HG03196 (cell line): ENCODE results near the gene CCDC134.

Experiments used
- ATAC-seq: cut with Tn5 transposase; IDR thresholded peaks from one replicate; pipeline ENCODE4 v1.9.1; 2021; ENCODE audit not compliant: unreplicated experiment

CCDC134 gene

DNA sequence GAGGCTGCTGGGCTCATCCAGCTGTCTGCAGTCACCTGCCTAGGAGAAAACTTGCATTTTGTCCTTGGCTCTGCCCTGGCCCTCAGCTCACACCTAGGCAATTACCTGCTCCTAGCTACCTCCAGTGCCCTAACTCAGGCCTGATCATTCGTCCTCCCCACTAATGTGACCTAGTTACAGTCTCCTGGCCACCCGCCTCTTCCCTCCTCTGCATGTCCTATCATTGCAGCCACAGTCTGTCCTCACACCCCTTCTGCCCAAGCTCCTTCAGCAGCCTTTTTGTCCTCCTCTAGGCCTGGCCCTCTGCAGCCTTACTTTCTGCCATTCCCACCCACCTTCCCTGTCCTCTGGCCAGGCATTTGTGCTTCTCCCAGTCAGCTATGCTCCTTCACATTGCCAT, 17.7 kb upstream of the CCDC134 start:
- no peak for ATAC-seq

DNA sequence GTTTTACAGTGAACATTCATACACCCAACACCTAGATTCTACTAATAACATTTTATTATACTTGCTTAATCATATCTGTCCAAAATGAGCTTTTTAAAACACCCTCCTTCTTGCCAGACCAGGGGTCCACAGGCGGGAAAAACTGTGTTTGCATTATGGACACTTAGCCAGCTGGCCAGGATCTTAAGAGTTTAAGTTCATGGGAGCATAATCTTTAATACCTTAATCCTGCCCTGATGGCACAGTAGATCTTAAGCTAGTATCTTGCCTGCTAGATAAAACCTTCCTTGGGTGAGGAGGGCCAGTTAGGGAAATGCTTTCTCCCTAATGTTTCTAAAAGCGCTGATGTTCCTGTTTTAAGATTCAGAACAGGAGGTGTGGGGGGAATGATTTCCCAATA, 13.1 kb upstream of the CCDC134 start:
- no peak for ATAC-seq

DNA sequence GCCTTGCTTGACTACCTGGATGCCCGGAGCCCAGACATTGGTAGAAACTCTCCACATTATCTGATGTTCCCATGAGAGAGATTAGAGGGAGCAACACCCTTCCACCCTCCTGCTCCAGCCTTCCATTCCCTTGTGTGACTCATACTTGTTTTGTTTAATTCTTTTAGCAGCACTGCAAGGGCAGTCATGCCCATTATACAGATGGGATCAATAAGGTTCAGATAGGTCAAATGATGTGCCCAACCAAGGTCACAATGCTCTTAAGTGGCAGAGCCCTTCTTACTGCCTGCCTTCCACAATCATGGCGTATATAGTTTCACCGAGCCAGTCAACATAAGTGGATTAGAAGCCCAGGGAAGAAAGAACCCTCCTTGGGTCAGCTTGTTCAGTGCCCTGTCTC, 6.6 kb upstream of the CCDC134 start:
- ATAC-seq, result no peak

DNA sequence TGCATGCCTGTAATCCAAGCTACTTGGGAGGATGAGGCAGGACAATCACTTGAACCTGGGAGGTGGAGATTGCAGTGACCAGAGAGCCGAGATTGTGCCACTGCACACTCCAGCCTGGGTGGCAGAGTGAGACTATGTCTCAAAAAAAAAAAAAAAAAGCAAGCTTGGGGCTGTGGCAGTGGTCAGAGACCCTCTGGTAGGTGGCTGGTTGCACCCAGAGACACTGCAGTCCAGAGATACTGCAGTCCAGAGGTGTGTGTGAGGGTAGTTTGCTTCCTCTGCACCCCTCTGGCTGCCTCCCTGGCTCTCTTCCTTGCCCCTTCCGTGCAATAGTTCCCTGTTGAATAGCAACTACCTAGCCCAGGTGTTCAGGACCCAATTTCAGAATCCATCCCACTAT, 1.7 kb upstream of the CCDC134 start:
- no peak for ATAC-seq

DNA sequence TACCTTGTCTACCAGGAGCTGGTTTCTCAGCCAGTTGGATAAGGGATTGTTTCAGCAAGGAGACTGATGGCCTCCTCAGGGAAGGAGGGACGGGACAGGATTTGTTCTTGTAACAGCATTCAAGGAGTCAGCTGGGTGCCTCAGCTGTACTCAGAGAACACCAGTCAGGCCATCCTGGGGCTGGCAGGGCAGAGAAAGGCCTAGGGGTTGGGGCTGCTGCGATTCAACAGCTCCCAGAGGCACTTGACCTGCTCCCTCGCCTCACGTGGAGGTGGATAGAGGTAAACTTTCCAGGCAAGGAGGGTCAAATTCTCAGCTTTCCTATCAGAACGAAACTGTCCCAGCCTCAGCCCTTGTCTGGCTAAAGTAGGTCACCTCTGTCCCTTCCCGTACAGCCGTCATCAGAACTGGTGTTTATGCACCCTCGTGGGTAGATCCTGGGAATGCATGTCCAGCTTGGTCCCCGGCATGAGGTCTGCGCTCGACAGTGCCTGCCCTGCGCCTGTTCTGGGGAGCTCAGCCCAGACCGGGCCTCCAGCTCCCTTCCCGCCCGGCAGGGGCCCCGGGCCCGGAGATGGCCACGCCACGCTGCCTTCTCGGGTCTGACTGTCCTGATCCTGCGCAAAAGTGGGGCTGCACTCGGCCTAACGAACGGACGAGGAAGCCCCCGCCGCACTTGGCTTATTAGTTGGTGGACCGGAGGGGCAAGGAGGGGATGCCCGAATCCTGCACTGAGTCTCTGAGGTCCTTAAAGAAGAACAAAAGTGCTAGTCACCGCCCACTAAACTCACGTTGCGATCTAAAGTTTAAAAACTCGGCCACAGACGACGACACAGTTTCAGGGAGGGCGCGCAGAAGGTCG, 762 bp upstream of the CCDC134 start:
- ATAC-seq, result no peak

DNA sequence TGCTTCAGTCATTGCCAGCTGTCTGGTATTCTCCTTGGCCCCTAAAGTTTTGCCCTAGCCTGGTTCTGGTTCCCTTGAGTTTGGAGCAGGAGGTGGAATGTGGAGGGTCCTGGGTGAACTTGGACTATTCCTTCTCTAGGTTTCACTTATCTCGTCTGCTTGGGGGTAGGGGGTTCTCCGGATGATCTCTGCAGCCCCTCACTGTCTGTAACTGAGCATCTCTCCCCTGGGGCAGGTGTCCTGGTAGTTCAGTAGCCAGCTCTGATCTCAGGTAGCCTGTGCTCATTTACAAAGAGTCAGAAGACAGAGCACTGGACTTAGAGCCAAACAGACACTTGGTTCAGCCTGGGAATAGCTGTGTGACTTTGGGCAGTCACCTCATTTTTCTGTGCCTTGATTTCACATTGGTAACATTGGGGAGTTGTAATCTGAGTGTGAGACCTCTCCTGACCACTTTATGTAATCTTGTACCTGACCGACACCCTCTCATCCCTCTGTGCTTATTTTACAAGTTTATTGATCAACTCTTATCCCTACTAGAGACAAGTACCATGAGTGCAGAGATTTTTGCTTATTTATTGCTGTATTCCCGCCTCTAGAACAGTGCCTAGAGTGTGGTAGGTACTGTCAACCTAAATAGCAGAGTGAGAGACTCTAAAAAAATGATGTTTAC, 804 bp downstream of the CCDC134 start:
- no peak for ATAC-seq

DNA sequence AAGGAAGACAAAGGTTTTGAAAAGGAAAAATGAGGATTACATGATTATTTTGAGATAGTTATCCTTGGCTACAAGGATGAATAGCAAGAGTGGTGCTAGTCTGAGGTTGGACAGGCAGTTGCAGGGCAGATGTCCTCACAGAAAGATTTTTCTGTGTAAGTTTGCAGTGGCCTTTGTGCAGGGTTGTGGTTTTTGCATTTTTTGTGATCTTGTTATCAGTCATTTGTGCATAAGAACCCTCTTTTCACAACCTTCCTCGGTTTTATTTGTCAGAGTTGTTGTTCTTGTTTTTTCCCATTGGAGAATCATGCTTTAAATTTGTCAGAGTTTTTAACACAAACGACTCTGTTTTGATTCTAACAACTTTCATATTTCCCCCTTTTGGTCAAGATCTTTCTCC, 1.4 kb downstream of the CCDC134 start:
- ATAC-seq, result no peak

DNA sequence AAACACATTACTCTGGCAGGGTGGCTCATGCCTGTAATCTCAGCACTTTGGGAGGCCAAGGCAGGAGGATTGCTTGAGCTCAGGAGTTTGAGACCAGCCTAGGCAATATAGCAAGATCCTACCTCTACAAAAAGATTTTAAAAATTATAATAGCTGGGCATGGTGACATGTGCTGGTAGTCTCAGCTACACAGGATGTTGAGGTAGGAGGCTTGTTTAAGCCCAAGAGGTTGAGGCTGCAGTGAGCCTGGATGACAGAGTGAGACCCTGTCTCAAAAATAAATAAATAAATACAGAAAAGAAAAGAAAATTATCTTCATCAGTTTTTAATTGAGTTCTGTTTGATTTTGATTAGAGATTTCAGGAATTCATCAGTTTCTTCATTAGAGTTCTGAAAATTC, 5.2 kb downstream of the CCDC134 start:
- no peak for ATAC-seq

DNA sequence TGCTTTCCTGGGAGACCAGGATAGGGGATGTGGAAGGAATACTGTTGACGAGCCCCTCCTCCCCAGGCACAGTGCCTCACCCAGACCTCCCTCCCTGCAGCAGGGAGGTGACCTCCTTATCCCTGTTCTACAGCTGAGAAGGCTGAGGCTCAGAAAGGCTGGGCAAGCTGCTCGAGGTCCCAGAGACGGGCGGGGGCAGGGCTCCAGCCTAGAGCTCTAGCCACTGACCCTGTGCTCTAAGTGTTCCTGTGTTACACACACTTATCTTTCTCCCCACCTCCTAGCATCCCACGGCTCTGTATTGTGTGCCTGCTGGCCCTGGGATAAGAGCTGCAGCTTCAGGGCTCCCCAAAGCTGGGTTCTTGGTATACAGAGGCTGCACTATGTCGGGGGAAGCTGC, 7.9 kb downstream of the CCDC134 start:
- ATAC-seq, result no peak

DNA sequence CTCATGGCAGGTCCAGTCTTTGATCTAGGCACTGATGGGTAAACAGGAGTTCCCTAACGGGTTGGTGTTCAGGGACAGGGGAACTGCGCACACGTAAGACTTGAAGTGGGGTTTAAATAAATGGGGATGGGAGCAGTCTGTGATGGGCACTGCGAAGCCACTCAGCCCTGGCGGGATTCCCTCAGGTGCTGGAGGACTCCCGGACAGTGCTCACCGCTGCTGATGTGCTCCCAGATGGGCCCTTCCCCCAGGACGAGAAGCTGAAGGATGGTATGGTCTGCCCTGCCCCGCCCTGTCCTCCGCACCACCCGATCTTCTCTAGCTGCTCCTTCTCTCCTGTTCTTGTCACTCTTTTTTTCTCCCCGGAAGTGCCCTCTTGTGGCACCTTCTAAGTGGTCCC, 9.5 kb downstream of the CCDC134 start:
- no peak for ATAC-seq

DNA sequence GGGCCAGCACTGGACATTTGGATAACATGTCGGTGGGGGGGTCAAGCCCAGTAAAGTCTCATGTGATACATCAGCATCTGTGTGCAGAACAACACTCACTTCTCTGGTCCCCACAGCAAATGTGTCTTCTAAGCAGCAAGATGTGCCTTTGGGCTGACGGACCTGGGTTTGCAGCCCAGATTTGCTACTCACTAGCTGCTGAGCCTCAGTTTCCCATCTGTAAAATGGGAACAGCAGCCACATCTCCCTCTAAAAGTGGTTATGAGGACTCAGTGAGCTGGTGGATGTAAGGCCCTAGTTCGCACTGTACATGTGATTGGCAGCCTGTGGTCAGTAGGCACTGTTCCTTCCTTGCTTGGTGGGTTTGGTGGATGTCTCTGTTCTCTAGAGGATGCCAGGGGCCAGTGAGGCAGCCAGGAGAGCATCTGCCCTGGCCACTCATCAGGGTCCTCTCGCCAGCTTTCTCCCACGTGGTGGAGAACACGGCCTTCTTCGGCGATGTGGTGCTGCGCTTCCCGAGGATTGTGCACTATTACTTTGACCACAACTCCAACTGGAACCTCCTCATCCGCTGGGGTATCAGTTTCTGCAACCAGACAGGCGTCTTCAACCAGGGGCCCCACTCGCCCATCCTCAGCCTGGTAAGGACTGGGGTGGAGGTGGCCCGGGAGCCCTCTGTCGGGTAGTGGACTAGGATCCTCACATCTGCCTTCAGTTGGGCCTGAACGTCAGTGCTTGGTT, 12.5 kb downstream of the CCDC134 start:
- ATAC-seq, result no peak

DNA sequence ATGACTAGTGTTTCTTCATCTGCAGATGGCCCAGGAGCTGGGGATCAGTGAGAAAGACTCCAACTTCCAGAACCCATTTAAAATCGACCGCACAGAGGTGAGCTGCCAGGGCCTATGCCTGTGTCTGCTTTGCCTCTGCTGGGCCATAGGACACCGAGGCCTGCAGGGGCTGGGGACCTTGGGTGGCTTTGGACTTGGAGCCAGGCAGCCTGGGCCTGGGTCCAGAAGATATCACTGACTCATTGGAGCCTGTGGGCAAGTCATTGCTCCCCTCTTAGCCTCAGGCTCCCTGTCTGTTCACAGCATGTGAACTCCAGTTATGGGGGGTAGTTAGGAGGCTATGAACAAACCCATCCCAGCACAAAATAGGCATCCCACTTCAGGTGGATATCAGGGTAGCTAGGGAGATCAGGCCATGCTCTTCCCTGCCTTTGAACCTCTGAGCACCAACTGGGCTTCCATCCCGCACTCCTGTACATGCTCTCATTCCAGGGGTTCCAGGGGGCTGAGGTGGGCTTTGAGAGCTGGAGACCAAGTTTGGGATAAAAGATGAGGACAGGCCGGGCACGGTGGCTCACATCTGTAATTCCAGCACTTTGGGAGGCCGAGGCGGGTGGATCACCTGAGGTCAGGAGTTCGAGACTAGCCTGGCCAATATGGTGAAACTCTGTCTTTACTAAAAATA, 13.4 kb downstream of the CCDC134 start:
- no peak for ATAC-seq

DNA sequence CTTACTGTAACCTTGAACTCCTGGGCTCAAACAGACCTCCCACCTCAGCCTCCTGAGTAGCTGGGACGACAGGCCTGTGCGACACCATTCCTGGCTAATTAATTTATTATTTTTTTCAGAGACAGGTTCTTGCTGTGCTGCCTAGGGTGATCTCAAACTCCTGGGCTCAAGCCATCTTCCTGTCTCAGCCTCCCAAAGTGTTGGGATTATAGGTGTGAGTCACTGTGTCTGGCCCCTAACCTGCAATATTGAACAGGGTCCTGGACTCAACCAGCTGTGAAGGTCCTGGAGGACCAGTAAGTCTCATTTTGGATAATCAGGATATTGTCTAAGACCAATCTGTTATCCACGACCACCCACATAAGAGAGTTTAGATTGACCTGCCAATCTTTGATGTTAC, 15.2 kb downstream of the CCDC134 start:
- ATAC-seq, result no peak

DNA sequence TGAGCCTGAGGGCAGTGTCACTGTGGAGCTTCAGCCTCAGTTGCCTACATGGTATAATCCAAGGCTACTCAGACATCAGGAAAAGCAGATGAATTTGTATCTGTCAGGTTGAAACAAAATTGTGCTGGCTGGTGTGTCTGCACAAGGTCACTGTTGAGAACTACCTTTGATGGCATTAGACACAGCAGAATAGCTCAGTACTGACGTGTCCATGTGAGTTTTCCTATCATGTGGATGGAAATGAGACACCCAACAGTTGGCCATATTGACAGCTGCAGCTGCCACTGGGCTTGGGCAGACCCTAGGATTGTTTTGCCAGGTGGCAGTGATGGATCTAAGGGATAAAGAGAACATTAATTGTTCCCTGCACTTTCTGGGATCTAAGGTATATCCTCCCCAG, 15.8 kb downstream of the CCDC134 start:
- no peak for ATAC-seq

DNA sequence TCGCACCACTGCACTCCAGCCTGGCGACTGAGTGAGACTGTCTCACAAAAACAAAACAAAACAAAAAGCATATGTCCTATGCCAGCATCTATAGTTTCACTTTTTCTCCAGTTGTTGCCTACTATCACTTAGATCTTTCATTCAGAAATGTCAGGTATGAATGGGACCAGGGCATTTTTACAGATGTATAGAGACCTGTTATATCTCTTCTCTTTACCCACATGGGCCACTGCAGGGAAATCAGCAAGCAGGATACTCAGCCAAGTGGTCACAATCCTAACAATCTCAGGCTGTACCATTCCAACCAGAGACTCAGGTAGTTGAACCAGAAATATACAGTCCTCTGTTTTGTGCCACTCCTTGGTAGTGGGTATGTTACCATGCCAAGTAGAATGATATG, 16.4 kb downstream of the CCDC134 start:
- no peak for ATAC-seq

DNA sequence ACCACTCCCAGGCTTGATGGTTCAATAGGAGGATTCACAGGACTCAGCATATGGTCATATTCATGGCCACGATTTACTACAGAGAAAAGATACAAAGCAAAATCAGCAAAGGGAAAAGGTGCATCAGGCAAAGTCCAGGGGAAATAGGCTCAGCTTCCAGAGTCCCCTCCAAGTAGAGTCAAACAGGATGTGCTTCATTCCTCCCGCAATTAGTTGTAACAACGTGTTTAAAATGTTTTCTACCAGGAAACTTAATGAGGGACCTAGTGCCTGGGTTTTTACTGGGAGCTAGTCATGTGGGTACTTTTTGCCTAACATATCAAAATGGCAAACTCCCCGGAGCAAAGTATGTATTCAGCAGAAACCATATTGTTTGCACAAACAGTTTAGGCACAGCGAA, 17.5 kb downstream of the CCDC134 start:
- no peak for ATAC-seq

DNA sequence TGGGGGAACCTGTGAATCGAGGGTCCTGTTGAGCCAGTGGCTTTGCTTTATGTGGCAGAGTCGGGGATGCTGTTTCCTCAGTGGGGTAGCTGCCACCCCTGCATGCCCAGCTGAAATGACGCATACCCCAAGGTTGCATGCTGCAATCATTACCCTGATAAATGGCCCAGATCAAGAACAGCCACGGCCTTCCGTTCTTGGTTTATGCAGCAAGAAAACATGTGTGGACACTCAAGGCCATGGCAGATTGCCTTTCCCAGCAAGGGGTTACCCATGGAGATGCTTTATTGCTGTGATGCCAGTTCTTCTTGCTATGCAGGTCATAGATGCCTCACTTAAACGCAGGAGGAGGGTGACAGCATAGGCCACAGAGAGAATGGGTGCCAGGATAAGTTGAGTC, 18.1 kb downstream of the CCDC134 start:
- no peak for ATAC-seq

DNA sequence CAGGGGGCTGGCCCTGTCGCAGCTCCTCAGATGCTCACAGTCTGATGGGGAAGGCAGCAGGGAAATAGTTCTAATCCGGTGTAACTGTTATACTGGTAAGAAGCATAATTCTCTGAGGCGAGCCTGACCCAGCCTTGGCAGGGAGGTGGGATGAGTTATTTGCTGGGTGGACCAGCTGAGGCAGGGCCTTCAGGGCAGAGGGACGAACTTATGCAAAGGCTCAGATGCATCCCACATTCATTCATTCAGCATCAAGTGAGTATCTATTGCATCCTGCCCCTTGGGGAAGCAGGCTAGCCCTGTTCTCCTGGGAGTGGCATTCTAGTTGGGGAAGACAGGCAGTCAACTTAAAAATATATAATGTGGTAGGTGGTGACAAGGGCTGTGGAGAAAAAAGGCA, 18.8 kb downstream of the CCDC134 start:
- no peak for ATAC-seq

DNA sequence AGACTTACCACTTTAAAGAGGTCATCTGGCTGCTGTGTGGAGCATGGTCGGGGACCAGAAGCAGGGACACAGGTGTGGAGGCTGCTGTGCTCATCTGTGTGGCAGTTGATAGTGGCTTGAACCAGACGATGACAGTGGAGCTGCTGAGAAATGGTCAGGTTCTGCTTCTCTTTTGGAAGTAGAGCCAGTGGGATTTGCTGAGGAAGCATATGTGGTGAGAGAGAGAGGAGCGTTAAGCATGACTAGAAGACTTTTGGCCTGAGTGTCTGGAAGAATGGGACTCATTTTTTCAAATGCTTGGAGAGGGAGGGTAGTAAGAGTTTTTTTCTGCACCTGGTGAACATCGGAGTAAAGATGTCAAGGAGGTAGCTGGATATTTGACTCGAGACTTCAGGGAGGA, 20.0 kb downstream of the CCDC134 start:
- ATAC-seq, result no peak

DNA sequence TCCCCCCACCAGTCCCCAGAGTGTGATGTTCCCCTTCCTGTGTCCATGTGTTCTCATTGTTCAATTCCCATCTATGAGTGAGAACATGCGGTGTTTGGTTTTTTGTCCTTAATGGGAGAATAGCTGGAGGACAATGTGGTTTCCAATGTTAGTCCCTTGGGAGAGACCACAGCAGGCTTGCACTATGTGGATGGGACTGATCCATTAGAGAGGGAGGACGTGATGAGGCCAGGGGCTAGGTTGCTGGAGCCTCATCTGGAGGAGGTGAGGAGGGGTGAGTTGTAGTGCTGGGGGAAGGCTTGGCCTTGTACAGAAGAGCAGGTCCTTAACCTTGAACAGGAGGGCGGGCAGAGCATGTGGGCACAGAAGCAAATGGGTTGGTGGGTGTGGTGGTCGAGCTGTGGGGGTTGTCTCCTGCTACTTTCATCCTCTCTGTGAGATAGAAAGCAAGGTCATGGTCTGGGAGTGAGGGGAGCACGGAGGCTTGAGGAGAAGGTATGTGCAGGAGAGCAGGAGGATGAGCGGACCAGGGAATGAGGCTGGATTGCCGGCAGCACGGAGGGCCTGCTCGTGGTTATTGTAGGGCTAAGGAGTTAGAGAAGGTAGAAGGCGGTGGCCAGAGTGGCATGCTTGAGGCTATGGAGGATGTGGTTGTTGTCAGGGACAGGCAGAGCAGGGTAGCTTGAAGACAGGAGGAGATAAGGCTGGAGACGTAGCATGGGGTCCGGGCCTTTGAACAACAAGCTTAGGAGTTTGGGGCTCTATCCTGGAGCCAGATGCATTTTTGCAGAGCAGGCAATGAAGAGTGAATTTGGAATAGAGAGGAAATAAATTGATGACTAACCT, 21.2 kb downstream of the CCDC134 start:
- ATAC-seq, result no peak
